CD4-positive, CD25-positive, alpha-beta regulatory T cell (primary cell): ENCODE data around the gene DDX46. TPM values are rescaled to one million over a fixed set of nuclear protein-coding genes. Genes with fewer than 3 reads are reported as not detected.

Experiments
- ATAC-seq, 2 donors: fragments of 150-1000 bp; cut with Tn5 transposase; one replicate each; pipeline ENCODE4 v1.10.0; 2021; ENCODE audit warnings: low read depth in 2 of 2, moderate number of reproducible peaks in 2 of 2, moderate library complexity in 1 of 2
- DNase-seq, 3 donors: peaks; one replicate each; pipeline versions ENCODE4 v3.0.0 to v3.0.0-alpha.2; 2012 to 2022; ENCODE audit warnings: mixed read lengths in 1 of 3
- H3K27ac ChIP-seq: one replicate; pipeline ENCODE4 v1.7.0; 2013; ENCODE audit warnings: mild to moderate bottlenecking, low read length; ENCODE audit not compliant: insufficient read depth, poor library complexity, severe bottlenecking
- H3K27me3 ChIP-seq: one replicate; pipeline ENCODE4 v1.7.0; 2013; ENCODE audit warnings: low read length; ENCODE audit not compliant: control insufficient read depth, insufficient read depth
- H3K36me3 ChIP-seq: one replicate; pipeline ENCODE4 v1.7.0; 2013; ENCODE audit warnings: mild to moderate bottlenecking, low read length, moderate library complexity; ENCODE audit not compliant: control insufficient read depth, insufficient read depth
- H3K4me1 ChIP-seq: 2 replicates; pipeline ENCODE4 v1.7.0; 2013; ENCODE audit warnings: mild to moderate bottlenecking, low read length; ENCODE audit not compliant: insufficient read depth, control insufficient read depth, poor library complexity, severe bottlenecking
- H3K4me3 ChIP-seq: one replicate; pipeline ENCODE4 v1.7.0; 2013; ENCODE audit warnings: low read depth, mild to moderate bottlenecking, low read length, moderate library complexity
- H3K9me3 ChIP-seq, 2 experiments: 1 replicate in 1 of 2; 2 replicates in 1 of 2; pipeline ENCODE4 v1.7.0; 2013; ENCODE audit warnings: low read length in 2 of 2, mild to moderate bottlenecking in 1 of 2, moderate library complexity in 1 of 2; ENCODE audit not compliant: control insufficient read depth in 2 of 2
- H3K27ac Mint-ChIP-seq, 3 donors: one replicate each; pipeline ENCODE4 v1.8.0; 2020 to 2022; ENCODE audit warnings: mild to moderate bottlenecking in 3 of 3, mixed read lengths in 3 of 3, moderate library complexity in 2 of 3
- H3K27me3 Mint-ChIP-seq: one replicate; pipeline ENCODE4 v1.8.0; 2022; ENCODE audit warnings: mild to moderate bottlenecking, mixed read lengths
- H3K36me3 Mint-ChIP-seq: one replicate; pipeline ENCODE4 v1.8.0; 2020; ENCODE audit warnings: mixed read lengths
- H3K4me1 Mint-ChIP-seq, 4 donors: one replicate each; pipeline ENCODE4 v1.8.0; 2020 to 2022; ENCODE audit warnings: mixed read lengths in 4 of 4, mild to moderate bottlenecking in 1 of 4
- H3K4me3 Mint-ChIP-seq, 4 donors: one replicate each; pipeline ENCODE4 v1.8.0; 2020 to 2022; ENCODE audit warnings: mild to moderate bottlenecking in 4 of 4, mixed read lengths in 4 of 4, moderate library complexity in 3 of 4
- H3K9me3 Mint-ChIP-seq, 7 donors: one replicate each; pipeline ENCODE4 v1.8.0; 2020 to 2022; ENCODE audit warnings: mixed read lengths in 7 of 7, mild to moderate bottlenecking in 3 of 7, moderate library complexity in 2 of 7
- polyA plus RNA-seq, 4 donors: library from polyadenylated mRNA; unstranded; fragments of 300-500 nt; fragmentation: Illumina TruSeq; gene quantifications; one replicate each; pipeline ENCODE4 v1.2.3, GENCODE V29; 2021
- total RNA-seq: library from RNA; stranded (reverse); gene quantifications from one replicate; pipeline ENCODE4 v1.2.3, GENCODE V29; 2022

The DDX46 gene
- total and polyA plus RNA-seq, 5 donors from 2014 or later = 16.3 to 61.8 (median 20.4) TPM

GRCh38 chr5:134791580-134791979 is 33.0 kb downstream of the DDX46 start:
- Mint-ChIP-seq H3K36me3 (peaks cover 53% of the 10 kb centered on the region), H3K9me3 (no peaks in the 10 kb centered on the region), H3K27me3 (no peaks in the 10 kb centered on the region), H3K4me1 (no peaks in the 10 kb centered on the region), H3K4me3 (no peak overlapping the region), H3K27ac (peak overlapping the region in 1 of 3 donors; percentile 42)
- Histone ChIP-seq H3K4me3 (no peak overlapping the region), H3K27me3 (no peaks in the 10 kb centered on the region), H3K9me3 (no peaks in the 10 kb centered on the region), H3K36me3 (peaks cover 89% of the 10 kb centered on the region), H3K4me1 (no peaks in the 10 kb centered on the region), H3K27ac (no peak overlapping the region)
- ATAC-seq (no peak), DNase-seq (no peak)

GRCh38 chr5:134792286-134792685 is 33.7 kb downstream of the DDX46 start:
- ATAC-seq (no peak), DNase-seq (no peak)
- H3K27ac ChIP-seq = no peak overlapping the region
- Mint-ChIP-seq H3K36me3 (peaks cover 49% of the 10 kb centered on the region), H3K27ac (no peak overlapping the region), H3K4me3 (no peak overlapping the region), H3K27me3 (no peaks in the 10 kb centered on the region), H3K4me1 (no peaks in the 10 kb centered on the region), H3K9me3 (no peaks in the 10 kb centered on the region)
- no peaks in the 10 kb centered on the region for H3K4me1 ChIP-seq
- H3K4me3 ChIP-seq = no peak overlapping the region
- no peaks in the 10 kb centered on the region for H3K9me3 ChIP-seq
- peaks cover 88% of the 10 kb centered on the region for H3K36me3 ChIP-seq
- no peaks in the 10 kb centered on the region for H3K27me3 ChIP-seq

GRCh38 chr5:134793111-134793510 is 34.5 kb downstream of the DDX46 start:
- H3K9me3 ChIP-seq = no peaks in the 10 kb centered on the region
- H3K36me3 Mint-ChIP-seq = peaks cover 52% of the 10 kb centered on the region
- no peak overlapping the region for H3K4me3 ChIP-seq
- H3K4me1 ChIP-seq = no peaks in the 10 kb centered on the region
- H3K27me3 Mint-ChIP-seq = no peaks in the 10 kb centered on the region
- H3K4me3 Mint-ChIP-seq = no peak overlapping the region
- no peaks in the 10 kb centered on the region for H3K4me1 Mint-ChIP-seq
- H3K27me3 ChIP-seq = no peaks in the 10 kb centered on the region
- H3K27ac ChIP-seq = no peak overlapping the region
- no peaks in the 10 kb centered on the region for H3K9me3 Mint-ChIP-seq
- DNase-seq (no peak), ATAC-seq (no peak)
- H3K36me3 ChIP-seq = peaks cover 91% of the 10 kb centered on the region
- H3K27ac Mint-ChIP-seq = no peak overlapping the region

GRCh38 chr5:134794082-134794481 is 35.5 kb downstream of the DDX46 start:
- no peak for ATAC-seq
- H3K9me3 Mint-ChIP-seq = no peaks in the 10 kb centered on the region
- no peaks in the 10 kb centered on the region for H3K4me1 Mint-ChIP-seq
- Histone ChIP-seq H3K9me3 (no peaks in the 10 kb centered on the region), H3K27ac (no peak overlapping the region), H3K4me3 (no peak overlapping the region), H3K27me3 (no peaks in the 10 kb centered on the region), H3K4me1 (no peaks in the 10 kb centered on the region), H3K36me3 (peaks cover 92% of the 10 kb centered on the region)
- no peak for DNase-seq
- no peaks in the 10 kb centered on the region for H3K27me3 Mint-ChIP-seq
- no peak overlapping the region for H3K4me3 Mint-ChIP-seq
- peak overlapping the region in 2 of 3 donors; percentile 4 to 63 for H3K27ac Mint-ChIP-seq
- peaks cover 58% of the 10 kb centered on the region for H3K36me3 Mint-ChIP-seq

GRCh38 chr5:134794819-134795218 is 36.2 kb downstream of the DDX46 start:
- no peaks in the 10 kb centered on the region for H3K27me3 ChIP-seq
- H3K36me3 Mint-ChIP-seq = peaks cover 60% of the 10 kb centered on the region
- H3K9me3 ChIP-seq = no peaks in the 10 kb centered on the region
- H3K9me3 Mint-ChIP-seq = no peaks in the 10 kb centered on the region
- no peak overlapping the region for H3K27ac Mint-ChIP-seq
- no peak overlapping the region for H3K27ac ChIP-seq
- H3K27me3 Mint-ChIP-seq = no peaks in the 10 kb centered on the region
- H3K36me3 ChIP-seq = peaks cover 90% of the 10 kb centered on the region
- no peaks in the 10 kb centered on the region for H3K4me1 Mint-ChIP-seq
- ATAC-seq = no peak
- no peak overlapping the region for H3K4me3 ChIP-seq
- H3K4me1 ChIP-seq = no peaks in the 10 kb centered on the region
- no peak for DNase-seq
- H3K4me3 Mint-ChIP-seq = no peak overlapping the region

- H3K36me3 Mint-ChIP-seq = peaks cover 41% of the 10 kb centered on the region
- H3K4me3 ChIP-seq = no peak overlapping the region
- H3K27me3 Mint-ChIP-seq = no peaks in the 10 kb centered on the region
Measured at GRCh38 chr5:134798468-134798867, 39.9 kb downstream of the DDX46 start.

GRCh38 chr5:134803821-134804220 is 45.2 kb downstream of the DDX46 start:
- Histone ChIP-seq H3K4me1 (no peaks in the 10 kb centered on the region), H3K36me3 (peaks cover 50% of the 10 kb centered on the region), H3K4me3 (no peak overlapping the region), H3K27me3 (no peaks in the 10 kb centered on the region), H3K9me3 (no peaks in the 10 kb centered on the region), H3K27ac (no peak overlapping the region)
- no peaks in the 10 kb centered on the region for H3K9me3 Mint-ChIP-seq
- H3K4me3 Mint-ChIP-seq = no peak overlapping the region
- DNase-seq (no peak), ATAC-seq (no peak)
- no peak overlapping the region for H3K27ac Mint-ChIP-seq
- peaks cover 21% of the 10 kb centered on the region for H3K36me3 Mint-ChIP-seq
- H3K27me3 Mint-ChIP-seq = no peaks in the 10 kb centered on the region
- H3K4me1 Mint-ChIP-seq = peaks cover 0 to 5% (median 3%) of the 10 kb centered on the region in 4 donors

More at GRCh38 chr5:134798468-134798867, 39.9 kb downstream of the DDX46 start:
- Histone ChIP-seq H3K4me1 (no peaks in the 10 kb centered on the region), H3K9me3 (no peaks in the 10 kb centered on the region), H3K27me3 (no peaks in the 10 kb centered on the region), H3K27ac (no peak overlapping the region), H3K36me3 (peaks cover 66% of the 10 kb centered on the region)
- H3K27ac Mint-ChIP-seq = no peak overlapping the region
- no peaks in the 10 kb centered on the region for H3K9me3 Mint-ChIP-seq
- no peak for ATAC-seq
- peaks cover 0 to 2% (median 2%) of the 10 kb centered on the region in 4 donors for H3K4me1 Mint-ChIP-seq
- no peak for DNase-seq
- H3K4me3 Mint-ChIP-seq = no peak overlapping the region

- no peak overlapping the region for H3K27ac ChIP-seq
- Mint-ChIP-seq H3K4me3 (no peak overlapping the region), H3K27ac (peak overlapping the region in 1 of 3 donors; percentile 49), H3K4me1 (peaks cover 0 to 12% (median 7%) of the 10 kb centered on the region in 4 donors), H3K9me3 (no peaks in the 10 kb centered on the region), H3K27me3 (no peaks in the 10 kb centered on the region), H3K36me3 (peaks cover 33% of the 10 kb centered on the region)
- H3K27me3 ChIP-seq = no peaks in the 10 kb centered on the region
- H3K36me3 ChIP-seq = peaks cover 67% of the 10 kb centered on the region
- peak in 1 of 2 donors; percentile 37 for ATAC-seq
- H3K9me3 ChIP-seq = no peaks in the 10 kb centered on the region
- peaks cover 4% of the 10 kb centered on the region for H3K4me1 ChIP-seq
- peak in 1 of 3 donors; percentile 4 for DNase-seq
- H3K4me3 ChIP-seq = no peak overlapping the region
Measured at GRCh38 chr5:134813407-134813806, 54.8 kb downstream of the DDX46 start.
